CD14-positive monocyte (primary cell): Measurements from ENCODE around the gene VILL. TPM values are rescaled to one million over a fixed set of nuclear protein-coding genes. Genes with fewer than 3 reads are reported as not detected.

Source experiments
- DNase-seq, 3 donors: peaks; one replicate each; pipeline ENCODE4 v3.0.0-alpha.2; 2011 to 2022
- H2AFZ ChIP-seq: 2 replicates; pipeline ENCODE4 v1.6.0; 2012; ENCODE audit warnings: mild to moderate bottlenecking, low read depth, low read length, inconsistent platforms; ENCODE audit not compliant: insufficient read depth, poor library complexity, severe bottlenecking
- H3K27ac ChIP-seq, 2 donors: 1 replicate in 1 of 2; 2 replicates in 1 of 2; pipeline ENCODE4 v1.5.1; 2012 to 2013; ENCODE audit warnings: low read length in 2 of 2, control low read depth in 1 of 2, inconsistent platforms in 1 of 2, low read depth in 1 of 2, mild to moderate bottlenecking in 1 of 2
- H3K27me3 ChIP-seq, 2 donors: one replicate each; pipeline versions ENCODE4 v1.6.0 to v1.6.1; 2011 to 2013; ENCODE audit warnings: low read length in 2 of 2; ENCODE audit not compliant: control insufficient read depth in 2 of 2, insufficient read depth in 2 of 2
- H3K36me3 ChIP-seq, 2 donors: replicated peaks in 1 of 2; 1 replicate in 1 of 2; 2 replicates in 1 of 2; pipeline versions ENCODE4 v1.5.1 to v1.6.1; 2012 to 2013; ENCODE audit warnings: low read length in 2 of 2, control low read depth in 1 of 2, inconsistent platforms in 1 of 2, mild to moderate bottlenecking in 1 of 2; ENCODE audit not compliant: insufficient read depth in 2 of 2, control insufficient read depth in 1 of 2
- H3K4me1 ChIP-seq, 2 donors: 1 replicate in 1 of 2; 2 replicates in 1 of 2; pipeline versions ENCODE4 v1.5.1 to v1.6.1; 2012 to 2013; ENCODE audit warnings: low read length in 2 of 2, control low read depth in 1 of 2, inconsistent platforms in 1 of 2, mild to moderate bottlenecking in 1 of 2, moderate library complexity in 1 of 2; ENCODE audit not compliant: insufficient read depth in 2 of 2, control insufficient read depth in 1 of 2
- H3K4me2 ChIP-seq: replicated peaks from 2 replicates; pipeline ENCODE3; 2012; ENCODE audit warnings: low read length, moderate library complexity, mild to moderate bottlenecking; ENCODE audit not compliant: poor library complexity, severe bottlenecking; ENCODE audit errors: extremely low read depth
- H3K4me3 ChIP-seq, 3 experiments: fragments of 200-600 bp in 1 of 3; sonication (generic) in 1 of 3; replicated peaks in 1 of 3; 1 replicate in 2 of 3; 2 replicates in 1 of 3; pipeline ENCODE4 v1.5.1; 2011 to 2013; ENCODE audit warnings: low read length in 3 of 3, mild to moderate bottlenecking in 3 of 3, control low read depth in 2 of 3, low read depth in 2 of 3, inconsistent platforms in 1 of 3, moderate library complexity in 1 of 3
- H3K79me2 ChIP-seq: 2 replicates; pipeline ENCODE4 v1.6.0; 2012; ENCODE audit warnings: mild to moderate bottlenecking, control low read depth, inconsistent platforms, low read length, moderate library complexity; ENCODE audit not compliant: insufficient read depth
- H3K9ac ChIP-seq: 2 replicates; pipeline ENCODE4 v1.6.0; 2017; ENCODE audit warnings: low read length, mild to moderate bottlenecking; ENCODE audit not compliant: insufficient read depth, poor library complexity, severe bottlenecking
- H3K9me3 ChIP-seq, 2 donors: replicated peaks in 1 of 2; 1 replicate in 1 of 2; 2 replicates in 1 of 2; pipeline versions ENCODE4 v1.5.1 to v1.6.1; 2012 to 2013; ENCODE audit warnings: low read length in 2 of 2, control low read depth in 1 of 2; ENCODE audit not compliant: control insufficient read depth in 1 of 2, insufficient read depth in 1 of 2
- H4K20me1 ChIP-seq: 2 replicates; pipeline ENCODE4 v1.6.0; 2012; ENCODE audit warnings: mild to moderate bottlenecking, low read length, control low read depth, moderate library complexity; ENCODE audit not compliant: insufficient read depth
- H3K27ac Mint-ChIP-seq, 7 donors: one replicate each; pipeline ENCODE4 v1.8.0; 2020; ENCODE audit warnings: mild to moderate bottlenecking in 7 of 7, mixed read lengths in 7 of 7, moderate library complexity in 6 of 7, inconsistent platforms in 2 of 7
- H3K27me3 Mint-ChIP-seq, 3 donors: one replicate each; pipeline ENCODE4 v1.8.0; 2021 to 2022; ENCODE audit warnings: low read depth in 3 of 3, mild to moderate bottlenecking in 3 of 3, mixed read lengths in 3 of 3, moderate library complexity in 3 of 3, inconsistent platforms in 1 of 3
- H3K36me3 Mint-ChIP-seq, 2 donors: one replicate each; pipeline ENCODE4 v1.8.0; 2020; ENCODE audit warnings: mixed read lengths in 2 of 2, inconsistent platforms in 1 of 2, mild to moderate bottlenecking in 1 of 2
- H3K4me1 Mint-ChIP-seq: one replicate; pipeline ENCODE4 v1.8.0; 2020; ENCODE audit warnings: mild to moderate bottlenecking, mixed read lengths
- H3K4me3 Mint-ChIP-seq, 2 donors: one replicate each; pipeline ENCODE4 v1.8.0; 2020; ENCODE audit warnings: mild to moderate bottlenecking in 2 of 2, mixed read lengths in 2 of 2, moderate library complexity in 1 of 2
- H3K9me3 Mint-ChIP-seq, 7 donors: one replicate each; pipeline ENCODE4 v1.8.0; 2020 to 2022; ENCODE audit warnings: mixed read lengths in 7 of 7, mild to moderate bottlenecking in 6 of 7, moderate library complexity in 6 of 7, inconsistent platforms in 2 of 7
- CTCF ChIP-seq: fragments of 200-600 bp; IDR thresholded peaks from one replicate; pipeline ENCODE4 v1.8.0; 2022; ENCODE audit warnings: antibody characterized with exemption, mild to moderate bottlenecking
- WGBS: methylation state at CpG from one replicate; pipeline ENCODE4 v1.1.5; 2013; ENCODE audit warnings: missing lambda C conversion rate; ENCODE audit not compliant: insufficient coverage; 5-methylcytosine and 5-hydroxymethylcytosine counted together
- intact Hi-C, 2 donors: fragments of 100-400 bp; cut with micrococcal nuclease; formaldehyde crosslinking; loops; one replicate each; pipeline versions ENCODE4 v1.15.0 to v1.15.1; 2023
- polyA plus RNA-seq, 3 donors: library from polyadenylated mRNA; depleted of rRNA in 1 of 3; unstranded in 2 of 3; stranded (reverse) in 1 of 3; fragments of 300-500 nt in 2 of 3; fragments of >200 nt in 1 of 3; fragmentation: Illumina TruSeq in 2 of 3; gene quantifications; 1 replicate in 2 of 3; 2 replicates in 1 of 3; pipeline ENCODE4 v1.2.3, GENCODE V29; 2012 to 2021

VILL gene
- polyA plus RNA-seq, 3 donors, result 4.4 to 29.1 (median 7.4) TPM

GRCh38 chr3:37974121-37975083 lies 16.2 kb upstream of the VILL start:
- Histone ChIP-seq H3K9me3 (no peaks in the 10 kb centered on the region), H3K4me1 (peaks cover 17 to 21% of the 10 kb centered on the region in 2 donors), H2AFZ (no peak overlapping the region), H3K9ac (no peak overlapping the region), H3K27me3 (no peaks in the 10 kb centered on the region), H3K79me2 (no peaks in the 10 kb centered on the region), H4K20me1 (no peaks in the 10 kb centered on the region), H3K4me2 (no peak overlapping the region), H3K36me3 (no peaks in the 10 kb centered on the region), H3K27ac (no peak overlapping the region), H3K4me3 (no peak overlapping the region)
- H3K9me3 Mint-ChIP-seq, result no peaks in the 10 kb centered on the region
- H3K4me1 Mint-ChIP-seq, result peaks cover 17% of the 10 kb centered on the region
- peak; percentile 87 for TF ChIP-seq CTCF
- peak overlapping the region in 6 of 7 donors; percentile 10 to 86 (median 32) for H3K27ac Mint-ChIP-seq
- no peaks in the 10 kb centered on the region for H3K36me3 Mint-ChIP-seq
- H3K27me3 Mint-ChIP-seq, result no peaks in the 10 kb centered on the region
- WGBS, result 76% methylated on average over 9 of the region's 9 CpGs
- peak; percentile 72 to 86 (median 81) for DNase-seq
- H3K4me3 Mint-ChIP-seq, result no peak overlapping the region
- intact Hi-C loops, result loop anchor here (2.0 to 10.0 kb wide), 3 partner anchors 28 to 140 kb away; no protein-coding TSS in a partner anchor

GRCh38 chr3:37979541-37980461 lies 10.8 kb upstream of the VILL start:
- H3K4me3 ChIP-seq, result peak overlapping the region in 1 of 3 experiments; percentile 28
- intact Hi-C loops, result loop anchor here in 1 of 2 donors (10.0 kb wide), 1 partner anchor 135 kb away; no protein-coding TSS in a partner anchor
- H3K27me3 ChIP-seq, result no peaks in the 10 kb centered on the region
- peak overlapping the region; percentile 91 to 92 for H3K27ac ChIP-seq
- Mint-ChIP-seq H3K36me3 (peaks cover 0 to 1% of the 10 kb centered on the region in 2 donors), H3K27me3 (peaks cover 0 to 2% (median 0%) of the 10 kb centered on the region in 3 donors), H3K4me3 (peak overlapping the region; percentile 45 to 67), H3K9me3 (no peaks in the 10 kb centered on the region), H3K4me1 (peaks cover 58% of the 10 kb centered on the region), H3K27ac (peak overlapping the region; percentile 94 to 100 (median 97))
- peak; percentile 87 to 97 (median 94) for DNase-seq
- WGBS, result 0% methylated on average over 2 of the region's 8 CpGs
- H2AFZ ChIP-seq, result no peak overlapping the region
- H3K9me3 ChIP-seq, result no peaks in the 10 kb centered on the region
- H4K20me1 ChIP-seq, result no peaks in the 10 kb centered on the region
- peak overlapping the region; percentile 55 for H3K9ac ChIP-seq
- peaks cover 57 to 65% of the 10 kb centered on the region in 2 donors for H3K4me1 ChIP-seq
- peak overlapping the region; percentile 42 for H3K4me2 ChIP-seq
- H3K36me3 ChIP-seq, result no peaks in the 10 kb centered on the region
- no peaks in the 10 kb centered on the region for H3K79me2 ChIP-seq
- no peak for TF ChIP-seq CTCF
